Measurements from ENCODE around the gene TTC22.

GRCh38 chr1:54842206-54842915 is 41.2 kb upstream of the TTC22 start:
- TF ChIP-seq CTCF (IDR thresholded peaks at IDR 0.05) (no peak), REST (IDR thresholded peaks at IDR 0.05; ENCODE audit: insufficient read depth in 1 of 2, low read depth in 2 of 2, low read length in 1 of 2) (no peak), POLR2AphosphoS5 (IDR thresholded peaks at IDR 0.05; ENCODE audit: low read depth, low read length) (no peak)

Data from Panc1 (cell line).